ENCODE data around the gene TF.

TF gene

GRCh38 chr3:133831966-133832801 is 86.0 kb downstream of the TF start:
- Histone ChIP-seq H3K4me3 (ENCODE audit: low read depth in 1 of 5, low read length in 5 of 5) (no peak overlapping the region), H3K9me3 (ENCODE audit: control insufficient read depth in 5 of 5, low read length in 5 of 5) (no peaks in the 10 kb centered on the region), H3K9ac (ENCODE audit: low read length in 5 of 5) (no peak overlapping the region), H3K27ac (ENCODE audit: low read depth, low read length) (no peak overlapping the region), H3K27me3 (ENCODE audit: control insufficient read depth in 5 of 5, insufficient read depth in 4 of 5, low read length in 5 of 5) (no peaks in the 10 kb centered on the region), H3K36me3 (ENCODE audit: control insufficient read depth in 5 of 5, insufficient read depth in 5 of 5, low read length in 5 of 5) (peaks cover 0 to 27% (median 11%) of the 10 kb centered on the region in 5 donors), H3K4me1 (ENCODE audit: control insufficient read depth in 5 of 5, insufficient read depth in 5 of 5, low read length in 5 of 5) (no peaks in the 10 kb centered on the region)

- Histone ChIP-seq H3K36me3 (ENCODE audit: control insufficient read depth in 5 of 5, insufficient read depth in 5 of 5, low read length in 5 of 5) (peaks cover 0 to 33% (median 14%) of the 10 kb centered on the region in 5 donors), H3K27me3 (ENCODE audit: control insufficient read depth in 5 of 5, insufficient read depth in 4 of 5, low read length in 5 of 5) (no peaks in the 10 kb centered on the region), H3K9me3 (ENCODE audit: control insufficient read depth in 5 of 5, low read length in 5 of 5) (no peaks in the 10 kb centered on the region), H3K4me3 (ENCODE audit: low read depth in 1 of 5, low read length in 5 of 5) (no peak overlapping the region), H3K27ac (ENCODE audit: low read depth, low read length) (no peak overlapping the region), H3K4me1 (ENCODE audit: control insufficient read depth in 5 of 5, insufficient read depth in 5 of 5, low read length in 5 of 5) (no peaks in the 10 kb centered on the region), H3K9ac (ENCODE audit: low read length in 5 of 5) (no peak overlapping the region)
These were observed 86.6 kb downstream of the TF start for GRCh38 chr3:133832802-133833144.

GRCh38 chr3:133833267-133833666 is 87.1 kb downstream of the TF start:
- no peak overlapping the region for H3K4me3 ChIP-seq (ENCODE audit: low read depth in 1 of 5, low read length in 5 of 5)
- no peaks in the 10 kb centered on the region for H3K4me1 ChIP-seq (ENCODE audit: control insufficient read depth in 5 of 5, insufficient read depth in 5 of 5, low read length in 5 of 5)
- H3K36me3 ChIP-seq (ENCODE audit: control insufficient read depth in 5 of 5, insufficient read depth in 5 of 5, low read length in 5 of 5): peaks cover 0 to 38% (median 14%) of the 10 kb centered on the region in 5 donors
- H3K27me3 ChIP-seq (ENCODE audit: control insufficient read depth in 5 of 5, insufficient read depth in 4 of 5, low read length in 5 of 5): no peaks in the 10 kb centered on the region
- H3K27ac ChIP-seq (ENCODE audit: low read depth, low read length): no peak overlapping the region
- H3K9me3 ChIP-seq (ENCODE audit: control insufficient read depth in 5 of 5, low read length in 5 of 5): no peaks in the 10 kb centered on the region
- no peak overlapping the region for H3K9ac ChIP-seq (ENCODE audit: low read length in 5 of 5)

- H3K9ac ChIP-seq (ENCODE audit: low read length in 5 of 5): no peak overlapping the region
- no peaks in the 10 kb centered on the region for H3K9me3 ChIP-seq (ENCODE audit: control insufficient read depth in 5 of 5, low read length in 5 of 5)
- H3K27me3 ChIP-seq (ENCODE audit: control insufficient read depth in 5 of 5, insufficient read depth in 4 of 5, low read length in 5 of 5): no peaks in the 10 kb centered on the region
- no peaks in the 10 kb centered on the region for H3K4me1 ChIP-seq (ENCODE audit: control insufficient read depth in 5 of 5, insufficient read depth in 5 of 5, low read length in 5 of 5)
- no peak overlapping the region for H3K4me3 ChIP-seq (ENCODE audit: low read depth in 1 of 5, low read length in 5 of 5)
- H3K27ac ChIP-seq (ENCODE audit: low read depth, low read length): no peak overlapping the region
- peaks cover 0 to 43% (median 18%) of the 10 kb centered on the region in 5 donors for H3K36me3 ChIP-seq (ENCODE audit: control insufficient read depth in 5 of 5, insufficient read depth in 5 of 5, low read length in 5 of 5)
These were observed 87.9 kb downstream of the TF start for GRCh38 chr3:133833880-133834620.

GRCh38 chr3:133834621-133835417 is 88.6 kb downstream of the TF start:
- Histone ChIP-seq H3K36me3 (ENCODE audit: control insufficient read depth in 5 of 5, insufficient read depth in 5 of 5, low read length in 5 of 5) (peaks cover 0 to 47% (median 23%) of the 10 kb centered on the region in 5 donors), H3K9ac (ENCODE audit: low read length in 5 of 5) (no peak overlapping the region), H3K27me3 (ENCODE audit: control insufficient read depth in 5 of 5, insufficient read depth in 4 of 5, low read length in 5 of 5) (no peaks in the 10 kb centered on the region), H3K9me3 (ENCODE audit: control insufficient read depth in 5 of 5, low read length in 5 of 5) (no peaks in the 10 kb centered on the region), H3K4me3 (ENCODE audit: low read depth in 1 of 5, low read length in 5 of 5) (no peak overlapping the region), H3K4me1 (ENCODE audit: control insufficient read depth in 5 of 5, insufficient read depth in 5 of 5, low read length in 5 of 5) (no peaks in the 10 kb centered on the region), H3K27ac (ENCODE audit: low read depth, low read length) (no peak overlapping the region)

GRCh38 chr3:133835418-133835743 is 89.2 kb downstream of the TF start:
- Histone ChIP-seq H3K36me3 (ENCODE audit: control insufficient read depth in 5 of 5, insufficient read depth in 5 of 5, low read length in 5 of 5) (peaks cover 0 to 47% (median 26%) of the 10 kb centered on the region in 5 donors), H3K9me3 (ENCODE audit: control insufficient read depth in 5 of 5, low read length in 5 of 5) (no peaks in the 10 kb centered on the region)

GRCh38 chr3:133835961-133836360 is 89.8 kb downstream of the TF start:
- Histone ChIP-seq H3K9ac (ENCODE audit: low read length in 5 of 5) (no peak overlapping the region), H3K27ac (ENCODE audit: low read depth, low read length) (no peak overlapping the region), H3K9me3 (ENCODE audit: control insufficient read depth in 5 of 5, low read length in 5 of 5) (no peaks in the 10 kb centered on the region), H3K36me3 (ENCODE audit: control insufficient read depth in 5 of 5, insufficient read depth in 5 of 5, low read length in 5 of 5) (peaks cover 0 to 50% (median 28%) of the 10 kb centered on the region in 5 donors), H3K4me1 (ENCODE audit: control insufficient read depth in 5 of 5, insufficient read depth in 5 of 5, low read length in 5 of 5) (no peaks in the 10 kb centered on the region), H3K4me3 (ENCODE audit: low read depth in 1 of 5, low read length in 5 of 5) (no peak overlapping the region), H3K27me3 (ENCODE audit: control insufficient read depth in 5 of 5, insufficient read depth in 4 of 5, low read length in 5 of 5) (no peaks in the 10 kb centered on the region)

More at GRCh38 chr3:133835418-133835743, 89.2 kb downstream of the TF start:
- H3K9ac ChIP-seq (ENCODE audit: low read length in 5 of 5): no peak overlapping the region
- H3K27ac ChIP-seq (ENCODE audit: low read depth, low read length): no peak overlapping the region
- no peaks in the 10 kb centered on the region for H3K4me1 ChIP-seq (ENCODE audit: control insufficient read depth in 5 of 5, insufficient read depth in 5 of 5, low read length in 5 of 5)
- H3K4me3 ChIP-seq (ENCODE audit: low read depth in 1 of 5, low read length in 5 of 5): no peak overlapping the region
- no peaks in the 10 kb centered on the region for H3K27me3 ChIP-seq (ENCODE audit: control insufficient read depth in 5 of 5, insufficient read depth in 4 of 5, low read length in 5 of 5)

GRCh38 chr3:133836497-133837158 is 90.4 kb downstream of the TF start:
- H3K4me1 ChIP-seq (ENCODE audit: control insufficient read depth in 5 of 5, insufficient read depth in 5 of 5, low read length in 5 of 5): no peaks in the 10 kb centered on the region
- H3K9ac ChIP-seq (ENCODE audit: low read length in 5 of 5): no peak overlapping the region
- no peaks in the 10 kb centered on the region for H3K27me3 ChIP-seq (ENCODE audit: control insufficient read depth in 5 of 5, insufficient read depth in 4 of 5, low read length in 5 of 5)
- H3K27ac ChIP-seq (ENCODE audit: low read depth, low read length): no peak overlapping the region
- H3K4me3 ChIP-seq (ENCODE audit: low read depth in 1 of 5, low read length in 5 of 5): no peak overlapping the region
- peaks cover 0 to 53% (median 30%) of the 10 kb centered on the region in 5 donors for H3K36me3 ChIP-seq (ENCODE audit: control insufficient read depth in 5 of 5, insufficient read depth in 5 of 5, low read length in 5 of 5)
- no peaks in the 10 kb centered on the region for H3K9me3 ChIP-seq (ENCODE audit: control insufficient read depth in 5 of 5, low read length in 5 of 5)

- no peaks in the 10 kb centered on the region for H3K27me3 ChIP-seq (ENCODE audit: control insufficient read depth in 5 of 5, insufficient read depth in 4 of 5, low read length in 5 of 5)
- H3K4me1 ChIP-seq (ENCODE audit: control insufficient read depth in 5 of 5, insufficient read depth in 5 of 5, low read length in 5 of 5): no peaks in the 10 kb centered on the region
- H3K36me3 ChIP-seq (ENCODE audit: control insufficient read depth in 5 of 5, insufficient read depth in 5 of 5, low read length in 5 of 5): peaks cover 0 to 52% (median 30%) of the 10 kb centered on the region in 5 donors
- H3K27ac ChIP-seq (ENCODE audit: low read depth, low read length): no peak overlapping the region
- H3K4me3 ChIP-seq (ENCODE audit: low read depth in 1 of 5, low read length in 5 of 5): no peak overlapping the region
- H3K9me3 ChIP-seq (ENCODE audit: control insufficient read depth in 5 of 5, low read length in 5 of 5): no peaks in the 10 kb centered on the region
- no peak overlapping the region for H3K9ac ChIP-seq (ENCODE audit: low read length in 5 of 5)
These were observed 91.5 kb downstream of the TF start for GRCh38 chr3:133837487-133838295.

Measured in subcutaneous abdominal adipose tissue (tissue), 5 donors.